ENCODE results near the gene PRKN.
"Not testable (repeated sequence)": the region's sequence is repeated elsewhere in the genome, so short reads cannot be mapped to it uniquely, and the experiment has no call there.

PRKN gene

GRCh38 chr6:162680367-162680766 is 47.2 kb downstream of the PRKN start:
- Histone ChIP-seq H3K9ac (ENCODE audit: low read length) (no peak overlapping the region), H2AFZ (ENCODE audit: low read depth, low read length) (no peak overlapping the region), H3K9me3 (ENCODE audit: insufficient read depth, low read length) (no peaks in the 10 kb centered on the region), H4K20me1 (ENCODE audit: insufficient read depth, low read length) (no peaks in the 10 kb centered on the region), H3K4me3 (ENCODE audit: low read length) (no peak overlapping the region), H3K4me2 (ENCODE audit: low read length) (no peak overlapping the region), H3K36me3 (replicated peaks; ENCODE audit: low read depth, low read length) (no peaks in the 10 kb centered on the region), H3K27ac (ENCODE audit: low read length) (no peak overlapping the region), H3K27me3 (ENCODE audit: low read depth, low read length) (no peaks in the 10 kb centered on the region), H3K79me2 (ENCODE audit: low read length) (no peaks in the 10 kb centered on the region), H3K4me1 (ENCODE audit: low read length) (no peaks in the 10 kb centered on the region)
- no peak for TF ChIP-seq CTCF (IDR thresholded peaks at IDR 0.05; ENCODE audit: low read depth, low read length)
- no peak for TF ChIP-seq EZH2phosphoT487 (IDR thresholded peaks at IDR 0.05; ENCODE audit: low read depth)

GRCh38 chr6:162679681-162680080 is 47.9 kb downstream of the PRKN start:
- TF ChIP-seq CTCF (IDR thresholded peaks at IDR 0.05; ENCODE audit: low read depth, low read length), result no peak
- TF ChIP-seq EZH2phosphoT487 (IDR thresholded peaks at IDR 0.05; ENCODE audit: low read depth), result no peak
- no peak overlapping the region for H3K9ac ChIP-seq (ENCODE audit: low read length)
- H3K27ac ChIP-seq (ENCODE audit: low read length), result no peak overlapping the region
- no peaks in the 10 kb centered on the region for H4K20me1 ChIP-seq (ENCODE audit: insufficient read depth, low read length)
- no peak overlapping the region for H3K4me2 ChIP-seq (ENCODE audit: low read length)
- H2AFZ ChIP-seq (ENCODE audit: low read depth, low read length), result no peak overlapping the region
- no peaks in the 10 kb centered on the region for H3K79me2 ChIP-seq (ENCODE audit: low read length)
- no peaks in the 10 kb centered on the region for H3K9me3 ChIP-seq (ENCODE audit: insufficient read depth, low read length)
- no peaks in the 10 kb centered on the region for H3K4me1 ChIP-seq (ENCODE audit: low read length)
- H3K36me3 ChIP-seq (replicated peaks; ENCODE audit: low read depth, low read length), result no peaks in the 10 kb centered on the region
- H3K4me3 ChIP-seq (ENCODE audit: low read length), result no peak overlapping the region
- H3K27me3 ChIP-seq (ENCODE audit: low read depth, low read length), result no peaks in the 10 kb centered on the region

DNA sequence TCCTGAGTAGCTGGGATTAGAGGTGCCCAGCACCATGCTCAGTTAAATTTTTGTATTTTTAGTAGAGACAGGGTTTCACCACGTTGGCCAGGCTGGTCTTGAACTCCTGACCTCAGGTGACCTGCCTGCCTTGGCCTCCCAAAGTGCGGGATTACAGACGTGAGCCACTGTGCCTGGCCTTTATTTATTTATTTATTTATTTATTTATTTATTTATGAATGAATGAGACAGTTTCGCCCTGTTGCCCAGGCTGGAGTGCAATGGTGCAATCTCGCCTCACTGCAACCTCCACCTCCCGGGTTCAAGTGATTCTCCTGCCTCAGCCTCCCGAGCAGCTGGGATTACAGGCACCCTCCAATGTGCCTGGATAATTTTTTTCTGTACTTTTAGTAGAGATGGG is 48.7 kb downstream of the PRKN start:
- H3K9ac ChIP-seq (ENCODE audit: low read length), result not testable (repeated sequence)

DNA sequence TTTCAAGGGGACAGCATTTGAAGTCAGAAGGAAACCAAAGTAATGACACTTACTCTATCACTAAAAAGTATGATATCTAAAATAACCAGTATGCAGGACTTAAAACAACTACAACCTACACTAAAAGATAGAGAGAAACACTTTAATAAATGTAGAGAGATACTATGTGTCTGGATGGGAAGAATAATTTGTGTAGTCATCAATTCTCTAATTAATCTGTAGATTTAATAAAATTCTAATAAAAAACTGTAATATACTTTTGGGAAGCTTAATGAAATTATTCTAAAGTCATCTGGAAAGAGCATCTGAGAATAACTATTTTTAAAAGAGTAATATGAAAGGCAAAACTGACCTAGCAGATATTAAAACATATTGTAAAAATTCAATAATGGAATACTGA is 52.1 kb downstream of the PRKN start:
- Histone ChIP-seq H4K20me1 (ENCODE audit: insufficient read depth, low read length) (no peaks in the 10 kb centered on the region), H3K4me1 (ENCODE audit: low read length) (no peaks in the 10 kb centered on the region), H3K9me3 (ENCODE audit: insufficient read depth, low read length) (no peaks in the 10 kb centered on the region), H3K27ac (ENCODE audit: low read length) (no peak overlapping the region), H3K9ac (ENCODE audit: low read length) (no peak overlapping the region), H3K36me3 (replicated peaks; ENCODE audit: low read depth, low read length) (no peaks in the 10 kb centered on the region), H3K79me2 (ENCODE audit: low read length) (no peaks in the 10 kb centered on the region), H2AFZ (ENCODE audit: low read depth, low read length) (no peak overlapping the region), H3K27me3 (ENCODE audit: low read depth, low read length) (no peaks in the 10 kb centered on the region), H3K4me2 (ENCODE audit: low read length) (no peak overlapping the region), H3K4me3 (ENCODE audit: low read length) (no peak overlapping the region)
- TF ChIP-seq EZH2phosphoT487 (IDR thresholded peaks at IDR 0.05; ENCODE audit: low read depth), result no peak
- no peak for TF ChIP-seq CTCF (IDR thresholded peaks at IDR 0.05; ENCODE audit: low read depth, low read length)

More for the DNA sequence above, 48.7 kb downstream of the PRKN start:
- not testable (repeated sequence) for H3K27ac ChIP-seq (ENCODE audit: low read length); H3K36me3 ChIP-seq (replicated peaks; ENCODE audit: low read depth, low read length); H3K4me1 ChIP-seq (ENCODE audit: low read length); H2AFZ ChIP-seq (ENCODE audit: low read depth, low read length); H4K20me1 ChIP-seq (ENCODE audit: insufficient read depth, low read length); H3K4me2 ChIP-seq (ENCODE audit: low read length); H3K9me3 ChIP-seq (ENCODE audit: insufficient read depth, low read length); H3K4me3 ChIP-seq (ENCODE audit: low read length); H3K27me3 ChIP-seq (ENCODE audit: low read depth, low read length); H3K79me2 ChIP-seq (ENCODE audit: low read length)

- H3K4me2 ChIP-seq (ENCODE audit: low read length), result no peak overlapping the region
- H3K9ac ChIP-seq (ENCODE audit: low read length), result no peak overlapping the region
- H3K4me3 ChIP-seq (ENCODE audit: low read length), result no peak overlapping the region
- H3K9me3 ChIP-seq (ENCODE audit: insufficient read depth, low read length), result no peaks in the 10 kb centered on the region
- TF ChIP-seq EZH2phosphoT487 (IDR thresholded peaks at IDR 0.05; ENCODE audit: low read depth) (no peak), CTCF (IDR thresholded peaks at IDR 0.05; ENCODE audit: low read depth, low read length) (no peak)
- H3K27me3 ChIP-seq (ENCODE audit: low read depth, low read length), result no peaks in the 10 kb centered on the region
- H4K20me1 ChIP-seq (ENCODE audit: insufficient read depth, low read length), result no peaks in the 10 kb centered on the region
- no peak overlapping the region for H3K27ac ChIP-seq (ENCODE audit: low read length)
- H3K36me3 ChIP-seq (replicated peaks; ENCODE audit: low read depth, low read length), result no peaks in the 10 kb centered on the region
- H2AFZ ChIP-seq (ENCODE audit: low read depth, low read length), result no peak overlapping the region
- H3K4me1 ChIP-seq (ENCODE audit: low read length), result no peaks in the 10 kb centered on the region
- H3K79me2 ChIP-seq (ENCODE audit: low read length), result no peaks in the 10 kb centered on the region
These were observed 53.1 kb downstream of the PRKN start for GRCh38 chr6:162674452-162674851.

Data from OCI-LY3 (cell line).